GM18502 (cell line): ENCODE results near the gene RAI14.

Source experiments
- ATAC-seq: cut with Tn5 transposase; IDR thresholded peaks from one replicate; pipeline ENCODE4 v1.9.1; 2021; ENCODE audit warnings: mild to moderate bottlenecking; ENCODE audit not compliant: unreplicated experiment, poor library complexity

RAI14 gene

DNA sequence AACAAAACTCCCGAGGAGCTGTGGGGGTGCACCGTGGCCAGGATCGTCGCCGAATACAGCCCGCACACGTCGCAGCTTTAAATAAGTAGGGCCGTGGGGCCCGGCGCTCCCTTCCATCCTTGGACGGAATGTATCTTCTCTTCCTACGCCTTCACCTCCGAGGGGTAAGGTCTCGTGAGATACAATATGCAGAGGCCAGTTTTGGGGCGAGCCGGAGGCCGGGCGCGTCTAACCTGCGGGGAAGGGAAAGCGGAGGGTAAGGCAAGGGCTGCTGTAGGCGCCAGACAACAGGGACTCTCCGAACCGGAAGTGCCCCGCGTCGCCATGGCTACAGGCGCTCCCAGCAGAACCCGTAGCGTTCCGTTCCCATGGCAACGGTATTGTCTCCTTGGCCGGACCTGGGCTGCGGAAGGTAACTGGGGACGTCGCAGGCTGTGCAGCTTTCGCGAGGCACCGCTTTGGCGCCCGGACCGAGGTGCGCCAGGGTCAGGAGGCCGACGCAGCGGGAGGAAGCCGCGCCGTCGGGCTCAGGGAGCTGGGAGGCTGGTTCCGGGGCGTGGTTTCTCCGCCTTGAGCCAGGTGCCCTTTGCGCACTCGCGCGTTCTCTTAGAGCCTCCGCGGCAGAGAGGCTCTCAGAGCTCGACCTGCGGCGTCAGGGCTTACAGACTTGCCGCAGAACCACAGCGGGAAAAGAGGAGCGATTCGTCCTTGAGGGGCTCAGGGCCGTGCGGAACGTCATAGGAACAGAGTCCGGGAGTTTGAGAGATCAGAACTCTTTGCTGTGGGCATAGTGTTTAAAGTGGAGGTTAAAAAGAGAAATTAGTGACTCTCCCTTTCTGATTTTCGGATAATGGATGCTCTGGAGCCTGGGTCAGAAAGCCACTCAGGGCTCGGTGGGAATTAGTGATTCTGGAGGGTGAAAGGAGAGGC, 182.9 kb downstream of the RAI14 start, which contains the start of gene TTC23L:
TSS of gene TTC23L (plus strand) at position 380 of the 930 bp plus-strand sequence. CDS start 1,508 bp downstream, outside the sequence.
- ATAC-seq: peak; percentile 99

DNA sequence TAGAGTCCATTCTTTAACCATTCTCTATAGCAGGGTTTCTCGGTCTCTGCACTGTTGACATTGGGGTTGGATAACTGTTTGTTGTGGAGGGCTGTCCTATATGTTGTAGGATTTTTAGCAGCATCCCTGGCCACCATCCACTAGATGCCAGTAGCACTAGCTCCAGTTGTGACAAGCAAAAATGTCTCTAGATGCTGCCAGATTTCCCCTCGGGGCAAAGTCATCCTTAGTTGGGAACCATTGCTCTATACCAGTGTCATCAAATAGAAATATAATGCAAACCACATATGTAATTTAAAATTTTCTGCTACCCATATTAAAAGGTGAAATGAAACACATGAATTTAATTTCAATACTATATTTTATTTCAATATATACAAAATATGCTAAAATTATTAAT, 185.7 kb downstream of the RAI14 start:
- ATAC-seq: no peak

- no peak for ATAC-seq
These were observed 186.4 kb downstream of the RAI14 start for GRCh38 chr5:34842554-34842953.

DNA sequence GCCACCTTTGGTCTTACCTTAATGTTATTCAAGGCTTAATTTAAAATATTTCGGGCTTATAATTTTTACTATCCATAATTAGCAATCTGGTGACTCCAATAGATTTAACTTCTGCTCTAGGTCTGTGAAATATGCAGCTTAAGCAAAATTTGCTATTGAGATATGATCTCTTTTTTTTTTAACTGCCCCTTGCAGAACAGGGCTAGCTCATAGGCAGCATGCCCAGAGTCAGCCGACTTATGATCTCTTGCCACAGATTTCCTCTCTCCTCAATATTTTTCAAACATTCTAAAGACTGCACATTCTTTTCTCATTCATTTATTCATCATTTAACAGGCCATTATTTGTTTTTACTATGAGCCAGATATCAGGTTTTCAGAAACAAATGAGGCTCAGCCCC, 187.4 kb downstream of the RAI14 start:
- no peak for ATAC-seq

GRCh38 chr5:34844106-34844505, 188.0 kb downstream of the RAI14 start:
- no peak for ATAC-seq

DNA sequence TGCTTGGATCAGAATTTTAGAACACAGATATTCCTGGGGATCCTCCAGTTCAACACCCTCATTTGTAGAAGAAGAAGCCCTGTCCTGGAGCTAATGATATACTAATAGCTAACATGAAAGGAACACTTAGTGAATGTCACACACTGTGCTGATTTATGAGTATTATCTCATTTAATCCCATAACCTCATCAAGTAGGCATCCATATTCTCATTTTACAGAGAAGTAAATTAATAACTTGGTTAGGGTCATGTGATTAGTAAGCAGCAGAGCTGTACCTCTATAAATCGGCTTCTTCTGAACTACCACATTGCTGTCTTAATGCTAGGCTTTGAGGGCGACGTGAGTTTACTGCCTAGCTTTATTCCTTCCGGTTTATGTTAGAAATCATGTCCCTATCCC, 188.9 kb downstream of the RAI14 start:
- no peak for ATAC-seq

DNA sequence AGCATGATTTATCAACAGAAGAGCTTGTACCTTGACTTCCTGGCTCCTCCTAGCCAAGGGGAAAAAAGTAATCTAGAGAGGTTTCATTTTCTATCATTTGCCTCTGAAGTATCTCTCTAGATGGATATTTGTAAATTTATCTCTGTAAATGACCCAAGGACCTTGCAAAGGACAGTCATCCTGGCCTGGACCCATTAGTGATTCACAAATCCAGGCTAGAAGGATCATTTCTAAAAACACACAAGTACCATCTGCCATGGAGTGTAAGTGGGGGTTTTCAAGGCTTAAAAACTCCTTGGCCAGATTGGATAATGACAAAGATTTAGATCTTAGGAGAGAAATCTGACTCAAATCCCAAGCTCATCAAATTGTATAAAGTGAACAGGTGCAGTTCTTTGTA, 190.9 kb downstream of the RAI14 start:
- no peak for ATAC-seq

- ATAC-seq: no peak
These were observed 191.4 kb downstream of the RAI14 start for GRCh38 chr5:34847552-34847951.

DNA sequence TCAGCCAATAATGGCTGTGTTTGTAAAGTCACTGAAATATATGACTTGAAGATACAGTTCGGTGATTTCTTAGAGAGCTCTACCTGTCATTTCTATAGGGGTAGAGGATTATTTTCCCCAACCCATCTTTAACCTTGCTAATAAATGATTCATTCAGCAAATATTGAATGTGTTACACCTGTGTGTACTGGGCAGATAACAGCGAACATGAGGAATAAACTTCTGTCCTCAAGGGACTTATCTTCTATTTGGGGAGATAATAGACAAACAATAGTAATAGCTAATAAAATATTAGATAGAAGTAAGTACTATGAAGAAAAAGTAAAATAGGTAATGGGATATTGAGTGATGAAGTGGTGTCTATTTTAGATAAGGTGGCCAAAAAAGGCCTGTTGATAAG, 192.1 kb downstream of the RAI14 start:
- no peak for ATAC-seq

- ATAC-seq: no peak
These were observed 193.1 kb downstream of the RAI14 start for GRCh38 chr5:34849253-34849652.

- ATAC-seq: peak; percentile 98
These were observed 198.5 kb downstream of the RAI14 start for GRCh38 chr5:34854459-34855174.

GRCh38 chr5:34857161-34857560, 201.0 kb downstream of the RAI14 start:
- ATAC-seq: no peak

DNA sequence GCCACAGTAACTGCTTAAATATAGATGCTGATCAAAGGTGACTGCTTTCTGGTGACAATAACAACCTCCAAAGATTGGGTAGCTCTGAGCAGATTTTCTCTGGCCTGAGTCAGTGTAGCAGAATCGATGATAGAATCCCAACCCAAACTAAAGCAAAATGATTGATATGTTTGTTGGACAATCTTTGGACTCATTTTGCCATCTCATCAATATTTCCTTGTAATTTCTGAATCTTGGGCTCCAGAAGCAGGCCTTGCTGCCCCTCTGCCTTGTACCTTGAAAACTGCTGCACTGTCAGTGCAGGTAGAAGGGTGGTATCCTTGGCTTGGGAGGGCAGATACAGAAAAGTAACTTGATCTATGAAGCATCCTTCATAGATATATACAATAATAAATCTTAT, 201.8 kb downstream of the RAI14 start:
- no peak for ATAC-seq

DNA sequence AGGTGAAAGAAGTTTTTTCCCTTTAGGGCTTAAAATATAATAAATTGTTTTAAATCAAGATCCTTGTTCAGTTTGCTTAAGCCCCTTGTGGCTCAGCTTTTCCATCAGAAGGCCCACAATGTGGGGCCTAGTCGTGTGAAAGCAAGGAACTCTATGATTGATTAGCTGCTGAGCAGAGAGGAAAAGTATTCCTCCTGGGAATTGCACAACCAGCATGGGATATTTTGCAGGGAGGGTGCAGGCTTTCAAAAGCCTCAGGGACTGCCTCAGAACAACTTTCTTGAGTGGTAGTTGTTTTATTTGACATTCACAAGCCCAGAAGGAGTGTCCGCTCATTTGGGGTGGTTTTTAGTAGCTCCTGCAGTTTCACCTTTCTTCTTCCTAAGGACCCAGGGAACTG, 202.7 kb downstream of the RAI14 start:
- no peak for ATAC-seq

DNA sequence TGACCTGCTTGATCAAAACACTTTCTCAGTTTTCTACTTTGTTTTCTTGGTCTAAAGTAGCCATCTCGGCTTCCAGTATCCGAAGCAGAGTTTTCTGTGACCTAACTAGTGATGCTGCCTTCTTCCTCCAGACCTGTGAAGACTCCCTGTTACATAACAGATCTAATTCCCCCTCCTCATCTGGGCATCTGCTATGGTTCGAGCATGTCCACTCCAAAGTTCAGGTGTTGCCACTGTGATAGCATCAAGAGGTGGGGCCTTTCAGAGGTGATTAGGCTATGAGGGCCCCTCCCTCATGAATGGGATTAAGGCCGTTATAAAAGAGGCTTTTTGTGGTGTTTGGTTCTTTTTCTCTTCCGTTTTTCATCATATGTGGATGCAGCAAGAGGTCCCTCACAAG, 203.1 kb downstream of the RAI14 start:
- ATAC-seq: no peak

DNA sequence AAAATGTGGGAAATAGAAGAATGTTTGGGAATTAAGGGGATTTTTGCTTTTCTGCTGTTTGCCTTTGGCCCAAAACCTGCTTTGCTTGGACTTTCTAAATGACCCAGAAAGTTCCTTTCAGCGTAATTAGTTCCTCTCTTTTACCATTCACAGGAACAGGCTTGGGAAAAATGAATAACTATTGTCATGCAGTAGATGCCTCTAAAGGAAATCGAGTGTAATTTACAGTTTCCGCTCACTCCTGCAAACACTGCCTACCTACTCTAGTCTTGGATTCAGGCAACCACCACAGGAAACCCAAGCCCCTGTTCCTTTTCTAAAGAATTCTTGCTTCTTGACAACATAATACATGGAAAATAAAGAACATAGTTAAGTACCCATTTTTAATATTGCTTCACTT, 207.8 kb downstream of the RAI14 start:
- no peak for ATAC-seq

DNA sequence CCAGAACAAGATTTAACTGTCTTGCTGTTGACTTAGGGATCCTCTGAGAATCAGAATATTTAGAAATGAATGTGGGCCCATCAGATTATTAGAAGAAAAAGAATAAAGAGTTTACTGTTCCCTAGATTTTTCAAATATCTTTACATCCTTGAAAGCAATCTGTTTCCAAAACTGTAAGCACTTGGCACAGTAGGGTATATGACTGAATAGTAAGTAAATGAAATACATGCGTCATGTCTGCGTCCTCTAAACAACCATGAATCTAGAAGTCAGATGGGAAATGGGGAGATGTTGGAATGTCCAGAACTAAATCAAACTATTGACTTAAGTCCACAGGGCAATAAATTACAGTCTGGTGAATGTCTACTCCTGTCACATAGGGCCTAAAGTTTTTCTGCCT, 209.0 kb downstream of the RAI14 start:
- no peak for ATAC-seq

- no peak for ATAC-seq
These were observed 210.9 kb downstream of the RAI14 start for GRCh38 chr5:34866989-34867471.

GRCh38 chr5:34867660-34868059, 211.5 kb downstream of the RAI14 start:
- no peak for ATAC-seq

DNA sequence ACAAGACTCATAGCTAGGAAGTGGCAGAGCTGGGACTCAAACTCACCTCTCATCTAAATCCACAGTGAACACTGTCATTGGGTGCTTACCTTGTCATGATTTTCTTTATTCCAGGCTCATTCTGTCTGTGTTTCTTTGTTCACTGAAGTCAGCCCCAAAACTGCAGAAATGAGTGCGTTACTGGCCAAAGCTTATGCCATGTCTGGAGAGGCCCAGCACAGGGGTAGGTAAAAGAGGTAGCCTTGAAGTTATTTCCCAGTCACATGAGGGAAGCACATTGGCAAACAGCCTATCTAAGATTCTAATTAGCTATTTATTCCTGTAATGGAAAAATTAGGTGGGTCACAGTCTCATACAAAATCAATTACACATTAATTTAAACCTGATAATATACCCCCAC, 212.7 kb downstream of the RAI14 start:
- ATAC-seq: no peak

DNA sequence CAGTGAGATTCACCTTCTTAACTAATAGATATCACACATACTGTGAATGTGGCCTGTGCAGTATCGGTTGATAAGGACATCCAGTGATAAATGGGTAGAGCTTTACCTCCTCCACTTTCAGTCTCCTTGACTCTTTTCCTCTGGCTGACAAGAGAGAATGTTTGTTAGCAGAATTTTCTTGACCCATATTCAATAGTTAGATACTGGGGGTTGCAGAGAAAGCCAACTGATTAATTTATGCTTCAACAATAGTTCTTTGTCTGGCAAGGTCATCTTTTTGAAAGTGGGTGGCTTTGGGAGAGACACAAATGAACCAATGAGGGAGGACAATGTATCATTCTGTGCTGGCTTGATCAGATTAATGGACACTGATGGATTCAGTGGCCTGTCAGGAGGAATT, 213.1 kb downstream of the RAI14 start:
- ATAC-seq: no peak
